Measurements from ENCODE around the gene LST1.

Gene LST1

GRCh38 chr6:31543639-31544038 lies 42.4 kb upstream of the LST1 start:
- H3K4me3 ChIP-seq (replicated peaks; ENCODE audit: low read depth, low read length): no peak overlapping the region
- H3K27me3 ChIP-seq (replicated peaks; ENCODE audit: control insufficient read depth, insufficient read depth, low read length): no peaks in the 10 kb centered on the region
- H3K36me3 ChIP-seq (ENCODE audit: control insufficient read depth, insufficient read depth, low read length): peaks cover 8% of the 10 kb centered on the region
- no peak for DNase-seq (ENCODE audit: extremely low read depth, insufficient read length)
- no peak for TF ChIP-seq CTCF (IDR thresholded peaks at IDR 0.05; ENCODE audit: insufficient read depth, low read length, poor library complexity, severe bottlenecking)

GRCh38 chr6:31544676-31545075 lies 41.4 kb upstream of the LST1 start:
- DNase-seq (ENCODE audit: extremely low read depth, insufficient read length): no peak
- Histone ChIP-seq H3K36me3 (ENCODE audit: control insufficient read depth, insufficient read depth, low read length) (peaks cover 6% of the 10 kb centered on the region), H3K27me3 (replicated peaks; ENCODE audit: control insufficient read depth, insufficient read depth, low read length) (no peaks in the 10 kb centered on the region), H3K4me3 (replicated peaks; ENCODE audit: low read depth, low read length) (no peak overlapping the region)
- TF ChIP-seq CTCF (IDR thresholded peaks at IDR 0.05; ENCODE audit: insufficient read depth, low read length, poor library complexity, severe bottlenecking): no peak

GRCh38 chr6:31545291-31545690 lies 40.8 kb upstream of the LST1 start:
- no peak for DNase-seq (ENCODE audit: extremely low read depth, insufficient read length)
- Histone ChIP-seq H3K36me3 (ENCODE audit: control insufficient read depth, insufficient read depth, low read length) (no peaks in the 10 kb centered on the region), H3K4me3 (replicated peaks; ENCODE audit: low read depth, low read length) (no peak overlapping the region), H3K27me3 (replicated peaks; ENCODE audit: control insufficient read depth, insufficient read depth, low read length) (no peaks in the 10 kb centered on the region)
- no peak for TF ChIP-seq CTCF (IDR thresholded peaks at IDR 0.05; ENCODE audit: insufficient read depth, low read length, poor library complexity, severe bottlenecking)

- peak; percentile 85 for DNase-seq (ENCODE audit: extremely low read depth, insufficient read length)
- H3K4me3 ChIP-seq (replicated peaks; ENCODE audit: low read depth, low read length): peak within 1 kb of the TSS; percentile 53
- no peaks in the 10 kb centered on the region for H3K27me3 ChIP-seq (replicated peaks; ENCODE audit: control insufficient read depth, insufficient read depth, low read length)
- no peaks in the 10 kb centered on the region for H3K36me3 ChIP-seq (ENCODE audit: control insufficient read depth, insufficient read depth, low read length)
- peak; percentile 97 for TF ChIP-seq CTCF (IDR thresholded peaks at IDR 0.05; ENCODE audit: insufficient read depth, low read length, poor library complexity, severe bottlenecking)
These were observed 39.6 kb upstream of the LST1 start, which contains the start of gene ATP6V1G2 for GRCh38 chr6:31546339-31546957. ATP6V1G2 (minus strand) TSS chr6:31546608; CDS start chr6:31546559, 49 bp downstream.

GRCh38 chr6:31546958-31547726 lies 38.9 kb upstream of the LST1 start, which contains the start of gene NFKBIL1:
NFKBIL1 (plus strand) TSS chr6:31547608; CDS start chr6:31547695, 87 bp downstream.
- TF ChIP-seq CTCF (IDR thresholded peaks at IDR 0.05; ENCODE audit: insufficient read depth, low read length, poor library complexity, severe bottlenecking): no peak
- no peaks in the 10 kb centered on the region for H3K36me3 ChIP-seq (ENCODE audit: control insufficient read depth, insufficient read depth, low read length)
- DNase-seq (ENCODE audit: extremely low read depth, insufficient read length): peak; percentile 92
- H3K4me3 ChIP-seq (replicated peaks; ENCODE audit: low read depth, low read length): peak within 1 kb of the TSS; percentile 53
- no peaks in the 10 kb centered on the region for H3K27me3 ChIP-seq (replicated peaks; ENCODE audit: control insufficient read depth, insufficient read depth, low read length)

All from GM06990 (cell line).